GM12892 (cell line): ENCODE results near the gene BMP2.

Experiments used
- POLR2A ChIP-seq: IDR thresholded peaks from 2 replicates; pipeline ENCODE4 v1.6.1; 2011; ENCODE audit warnings: low read depth, low read length, control low read depth
- POLR2AphosphoS5 ChIP-seq: IDR thresholded peaks from 2 replicates; pipeline ENCODE4 v1.6.1; 2011; ENCODE audit warnings: low read depth, low read length, control low read depth

DNA sequence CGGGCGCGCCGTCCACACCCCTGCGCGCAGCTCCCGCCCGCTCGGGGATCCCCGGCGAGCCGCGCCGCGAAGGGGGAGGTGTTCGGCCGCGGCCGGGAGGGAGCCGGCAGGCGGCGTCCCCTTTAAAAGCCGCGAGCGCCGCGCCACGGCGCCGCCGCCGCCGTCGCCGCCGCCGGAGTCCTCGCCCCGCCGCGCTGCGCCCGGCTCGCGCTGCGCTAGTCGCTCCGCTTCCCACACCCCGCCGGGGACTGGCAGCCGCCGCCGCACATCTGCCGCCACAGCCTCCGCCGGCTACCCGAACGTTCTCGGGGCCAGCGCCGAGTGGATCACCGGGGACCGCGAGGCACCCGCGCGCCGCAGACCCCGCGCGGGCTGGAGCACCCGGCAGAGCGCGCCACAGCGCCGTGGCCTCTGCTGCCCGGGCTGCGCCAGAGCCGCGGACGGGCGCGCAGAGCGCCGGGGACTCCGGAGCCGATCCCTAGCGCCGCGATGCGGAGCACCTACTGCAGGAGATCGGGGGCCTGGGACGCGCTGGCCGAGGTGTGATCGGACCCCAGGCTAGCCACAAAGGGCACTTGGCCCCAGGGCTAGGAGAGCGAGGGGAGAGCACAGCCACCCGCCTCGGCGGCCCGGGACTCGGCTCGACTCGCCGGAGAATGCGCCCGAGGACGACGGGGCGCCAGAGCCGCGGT is at the start of gene BMP2:
- TF ChIP-seq POLR2A (no peak), POLR2AphosphoS5 (no peak)
